NCI-H524 treated with DMSO at 0.1 percent for 48 hours (cell line): ENCODE data around the gene PHRF1.
A peak's percentile ranks its signal among the peaks of the same experiment; 100 is the strongest.

Experiments used
- DNase-seq: peaks from one replicate; lab custom pipeline; 2025; lab: John Stamatoyannopoulos, UW

Gene PHRF1

DNA sequence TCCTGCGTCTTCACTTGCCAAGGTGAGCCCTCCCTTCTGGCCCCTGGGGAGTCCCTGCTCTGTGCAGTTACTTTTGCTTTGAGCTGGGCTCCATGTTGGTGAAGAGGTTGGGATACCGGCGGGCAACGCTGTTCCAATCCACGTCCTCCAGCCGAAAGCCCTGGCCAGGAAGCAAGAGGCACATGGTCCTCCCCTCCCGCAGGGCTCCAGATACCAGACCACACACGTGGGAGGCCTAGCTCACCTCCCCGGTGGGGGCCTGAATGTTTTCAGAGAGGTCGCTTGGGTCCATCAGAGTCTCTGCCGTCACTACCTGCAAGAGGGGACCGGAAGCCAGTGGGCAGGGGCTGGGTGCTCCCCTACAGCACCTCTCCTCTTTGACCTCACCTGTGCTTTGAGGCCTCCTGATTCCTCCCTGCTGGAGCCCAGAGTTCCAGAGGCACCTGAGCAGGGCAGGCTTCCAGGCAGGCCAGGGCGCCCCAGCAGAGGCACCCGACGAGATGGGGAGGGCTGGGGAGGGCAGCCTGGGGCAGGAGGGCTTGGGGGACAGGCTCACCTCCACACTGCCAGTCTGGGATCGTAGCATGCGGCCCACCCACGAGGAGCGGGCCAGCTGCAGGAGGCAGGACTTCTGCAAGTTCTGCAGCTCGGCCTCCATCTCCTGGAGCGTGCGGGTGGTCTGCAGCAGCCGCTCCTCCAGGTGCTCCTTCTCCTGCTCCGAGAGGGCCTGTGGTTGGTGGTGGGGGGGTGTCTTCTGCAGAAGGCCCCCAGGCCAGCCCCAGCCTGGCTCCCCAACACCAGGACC is 18.7 kb upstream of the PHRF1 start:
- no peak for DNase-seq

GRCh38 chr11:558503-558902 is 17.8 kb upstream of the PHRF1 start:
- DNase-seq = no peak

GRCh38 chr11:559020-559620 is 17.1 kb upstream of the PHRF1 start:
- no peak for DNase-seq

DNA sequence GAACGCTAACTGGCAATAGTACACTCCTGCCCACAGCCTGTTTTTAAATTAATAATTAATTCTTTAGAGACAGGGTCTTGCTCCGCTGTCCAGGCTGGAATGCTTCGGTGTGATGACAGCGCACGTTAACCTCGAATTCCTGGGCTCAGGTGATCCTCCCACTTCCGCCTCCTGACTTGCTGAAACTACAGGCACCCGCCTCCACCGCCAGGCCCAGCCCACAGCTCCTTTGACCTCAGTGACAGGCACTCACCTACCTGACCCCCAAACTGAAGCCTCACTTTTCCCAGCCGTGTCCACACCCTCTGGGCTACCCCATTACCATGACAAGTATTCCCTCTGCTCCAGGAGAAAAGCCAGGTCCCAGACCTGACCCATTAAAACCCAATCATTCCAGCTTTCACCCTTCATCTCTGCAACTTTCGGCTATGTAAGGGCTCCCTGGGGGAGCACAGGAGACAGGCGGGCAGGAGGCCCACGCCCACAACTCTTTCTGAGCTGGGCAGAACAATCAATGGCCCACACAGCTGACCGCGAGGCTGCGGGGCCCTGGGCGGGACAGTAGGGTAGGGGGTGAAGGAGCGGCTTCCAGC is 16.5 kb upstream of the PHRF1 start:
- no peak for DNase-seq

- no peak for DNase-seq
Measured at GRCh38 chr11:560305-561147, 15.7 kb upstream of the PHRF1 start, which contains the start of the genes LMNTD2 and RASSF7. TSS of gene LMNTD2 (minus strand) at chr11:560738. CDS start at chr11:560716, 22 bp downstream. TSS of gene RASSF7 (plus strand) at chr11:560970. CDS start at chr11:561769, 799 bp downstream.

- no peak for DNase-seq
Measured at GRCh38 chr11:561148-562003, 14.9 kb upstream of the PHRF1 start.

DNA sequence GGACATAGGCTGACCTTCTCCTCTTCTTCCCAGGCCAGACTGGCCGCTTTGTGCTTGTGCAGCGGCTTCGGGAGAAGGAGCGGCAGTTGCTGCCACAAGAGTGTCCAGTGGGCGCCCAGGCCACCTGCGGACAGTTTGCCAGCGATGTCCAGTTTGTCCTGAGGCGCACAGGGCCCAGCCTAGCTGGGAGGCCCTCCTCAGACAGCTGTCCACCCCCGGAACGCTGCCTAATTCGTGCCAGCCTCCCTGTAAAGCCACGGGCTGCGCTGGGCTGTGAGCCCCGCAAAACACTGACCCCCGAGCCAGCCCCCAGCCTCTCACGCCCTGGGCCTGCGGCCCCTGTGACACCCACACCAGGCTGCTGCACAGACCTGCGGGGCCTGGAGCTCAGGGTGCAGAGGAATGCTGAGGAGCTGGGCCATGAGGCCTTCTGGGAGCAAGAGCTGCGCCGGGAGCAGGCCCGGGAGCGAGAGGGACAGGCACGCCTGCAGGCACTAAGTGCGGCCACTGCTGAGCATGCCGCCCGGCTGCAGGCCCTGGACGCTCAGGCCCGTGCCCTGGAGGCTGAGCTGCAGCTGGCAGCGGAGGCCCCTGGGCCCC is 14.1 kb upstream of the PHRF1 start:
- no peak for DNase-seq

DNA sequence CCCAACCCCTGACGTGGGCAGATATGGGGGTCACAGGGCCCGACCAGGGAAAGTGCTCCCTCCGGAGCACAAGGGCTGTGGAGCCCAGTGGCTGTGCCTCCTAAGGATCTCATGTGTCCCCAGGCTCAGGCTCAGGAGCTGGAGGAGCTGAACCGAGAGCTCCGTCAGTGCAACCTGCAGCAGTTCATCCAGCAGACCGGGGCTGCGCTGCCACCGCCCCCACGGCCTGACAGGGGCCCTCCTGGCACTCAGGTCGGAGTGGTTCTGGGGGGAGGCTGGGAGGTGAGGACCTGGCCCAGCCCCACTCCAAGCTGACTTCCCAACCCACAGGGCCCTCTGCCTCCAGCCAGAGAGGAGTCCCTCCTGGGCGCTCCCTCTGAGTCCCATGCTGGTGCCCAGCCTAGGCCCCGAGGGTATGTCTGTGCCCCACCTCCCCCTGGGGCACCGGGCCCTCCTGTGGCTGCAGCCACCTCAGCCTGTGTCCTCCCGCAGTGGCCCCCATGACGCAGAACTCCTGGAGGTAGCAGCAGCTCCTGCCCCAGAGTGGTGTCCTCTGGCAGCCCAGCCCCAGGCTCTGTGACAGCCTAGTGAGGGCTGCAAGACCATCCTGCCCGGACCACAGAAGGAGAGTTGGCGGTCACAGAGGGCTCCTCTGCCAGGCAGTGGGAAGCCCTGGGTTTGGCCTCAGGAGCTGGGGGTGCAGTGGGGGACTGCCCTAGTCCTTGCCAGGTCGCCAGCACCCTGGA is 13.0 kb upstream of the PHRF1 start:
- no peak for DNase-seq

DNA sequence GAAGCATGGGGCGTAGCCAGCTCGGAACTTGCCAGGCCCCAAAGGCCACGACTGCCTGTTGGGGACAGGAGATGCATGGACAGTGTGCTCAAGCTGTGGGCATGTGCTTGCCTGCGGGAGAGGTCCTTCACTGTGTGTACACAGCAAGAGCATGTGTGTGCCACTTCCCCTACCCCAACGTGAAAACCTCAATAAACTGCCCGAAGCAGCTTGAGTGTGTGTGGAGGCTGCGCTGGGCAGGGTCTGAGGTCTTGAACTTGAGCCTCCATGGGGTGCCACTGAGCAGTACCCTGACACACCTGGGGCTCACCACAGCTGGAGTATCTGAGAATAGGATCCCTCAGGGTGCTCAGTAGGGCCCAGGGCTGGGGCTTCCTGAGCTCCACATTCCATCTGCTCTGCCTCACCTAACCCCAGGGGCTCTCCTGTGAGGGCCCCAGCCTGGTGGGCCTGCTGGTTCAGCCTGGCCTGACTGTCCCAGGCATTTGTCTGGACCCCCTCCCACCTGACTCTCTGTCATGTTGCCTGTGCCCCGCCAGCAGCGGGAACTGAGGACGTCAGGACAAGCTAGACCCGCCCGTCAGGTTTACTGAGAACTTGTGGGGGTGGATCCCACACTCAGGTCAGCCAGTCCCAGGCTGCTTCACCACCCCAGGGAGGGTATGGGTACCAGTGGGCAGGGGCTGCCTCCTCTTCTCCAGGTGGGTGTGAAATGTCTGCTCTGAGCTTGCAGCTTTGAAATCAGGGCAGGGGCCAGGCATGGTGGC is 12.3 kb upstream of the PHRF1 start:
- DNase-seq = no peak

- DNase-seq = no peak
Measured at GRCh38 chr11:565921-566509, 10.3 kb upstream of the PHRF1 start.

GRCh38 chr11:567011-567628 is 9.2 kb upstream of the PHRF1 start:
- DNase-seq = no peak

- no peak for DNase-seq
Measured at GRCh38 chr11:567629-568292, 8.5 kb upstream of the PHRF1 start.

DNA sequence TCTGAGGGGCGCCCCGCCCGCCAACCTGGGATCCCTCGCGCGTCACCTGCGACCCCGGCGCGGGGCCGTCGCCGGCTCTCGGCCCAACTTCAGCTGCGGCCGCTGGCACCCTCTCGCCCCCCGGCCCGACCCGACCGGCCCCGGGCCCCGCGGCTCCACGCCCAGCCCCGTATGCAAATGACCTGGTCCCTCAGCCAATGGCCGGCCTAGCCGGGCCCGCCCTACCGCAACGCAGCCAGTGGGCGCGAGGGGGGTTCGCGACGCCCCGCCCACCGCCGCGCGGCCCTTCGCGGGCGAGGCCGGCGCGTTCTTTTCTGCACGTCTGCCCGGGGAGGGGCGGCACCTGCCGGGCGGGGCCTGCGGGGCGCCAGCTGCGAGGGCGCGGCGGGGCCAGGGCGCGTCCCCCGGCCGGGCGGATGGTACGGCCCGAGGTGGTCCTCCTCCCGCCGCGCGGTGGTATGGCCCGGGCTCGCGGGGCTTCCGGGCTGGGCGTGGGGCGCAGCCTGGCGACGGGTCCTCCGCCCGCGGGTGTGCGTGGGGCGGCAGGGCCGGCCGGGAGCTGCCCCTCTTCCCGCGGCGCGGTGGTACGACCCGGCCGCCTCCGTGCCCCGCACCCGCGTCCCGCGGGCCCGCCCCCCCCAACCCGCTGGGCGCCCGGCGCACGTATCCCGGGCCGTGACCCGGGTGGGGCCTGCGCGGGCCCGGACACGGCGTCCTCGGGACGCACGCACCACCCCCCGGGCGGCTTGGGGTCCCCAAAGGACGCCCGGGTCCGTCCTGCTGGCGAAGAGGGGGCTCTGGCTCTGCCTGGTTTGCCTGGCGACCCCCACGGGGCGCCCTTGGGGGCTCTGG is 7.7 kb upstream of the PHRF1 start:
- DNase-seq = peak; percentile 53

- DNase-seq = no peak
Measured at GRCh38 chr11:569158-569885, 6.9 kb upstream of the PHRF1 start.

GRCh38 chr11:571802-572185 is 4.5 kb upstream of the PHRF1 start:
- DNase-seq = no peak

- DNase-seq = no peak
Measured at GRCh38 chr11:573146-573759, 3.0 kb upstream of the PHRF1 start.
